Nephron progenitor cell (in vitro differentiated cells): ENCODE data around the gene RPS3A.
"Not testable (repeated sequence)": the region's sequence is repeated elsewhere in the genome, so short reads cannot be mapped to it uniquely, and the experiment has no call there.

Experiments used
- DNase-seq: peaks from one replicate; pipeline ENCODE4 v3.0.0; 2021
- H3K27ac Mint-ChIP-seq: 2 replicates; pipeline ENCODE4 v1.8.0; 2021; ENCODE audit warnings: mild to moderate bottlenecking, moderate library complexity, mixed read lengths
- H3K27me3 Mint-ChIP-seq: 2 replicates; pipeline ENCODE4 v1.8.0; 2021; ENCODE audit warnings: mild to moderate bottlenecking, low read depth, mixed read lengths; ENCODE audit not compliant: poor library complexity
- H3K36me3 Mint-ChIP-seq: 2 replicates; pipeline ENCODE4 v1.8.0; 2021; ENCODE audit warnings: low read depth, mixed read lengths
- H3K4me1 Mint-ChIP-seq: 2 replicates; pipeline ENCODE4 v1.8.0; 2021; ENCODE audit warnings: mixed read lengths
- H3K4me3 Mint-ChIP-seq: 2 replicates; pipeline ENCODE4 v1.8.0; 2021; ENCODE audit warnings: mild to moderate bottlenecking, moderate library complexity, mixed read lengths
- H3K9me3 Mint-ChIP-seq: 2 replicates; pipeline ENCODE4 v1.8.0; 2021; ENCODE audit warnings: mild to moderate bottlenecking, moderate library complexity, mixed read lengths
- CTCF ChIP-seq: fragments of 200-600 bp; sonication (generic); IDR thresholded peaks from 2 replicates; pipeline ENCODE4 v1.5.0; 2021; ENCODE audit warnings: antibody characterized with exemption

The RPS3A gene

GRCh38 chr4:151129796-151130195 lies 30.4 kb downstream of the RPS3A start:
- no peak for DNase-seq
- H3K9me3 Mint-ChIP-seq = no peaks in the 10 kb centered on the region
- no peaks in the 10 kb centered on the region for H3K27me3 Mint-ChIP-seq
- H3K36me3 Mint-ChIP-seq = peaks cover 55% of the 10 kb centered on the region
- H3K27ac Mint-ChIP-seq = no peak overlapping the region
- H3K4me1 Mint-ChIP-seq = no peaks in the 10 kb centered on the region
- TF ChIP-seq CTCF = no peak
- no peak overlapping the region for H3K4me3 Mint-ChIP-seq

GRCh38 chr4:151133311-151133710 lies 33.9 kb downstream of the RPS3A start:
- no peak overlapping the region for H3K27ac Mint-ChIP-seq
- no peak overlapping the region for H3K4me3 Mint-ChIP-seq
- DNase-seq = no peak
- no peaks in the 10 kb centered on the region for H3K4me1 Mint-ChIP-seq
- H3K9me3 Mint-ChIP-seq = no peaks in the 10 kb centered on the region
- no peaks in the 10 kb centered on the region for H3K27me3 Mint-ChIP-seq
- TF ChIP-seq CTCF = no peak
- H3K36me3 Mint-ChIP-seq = peaks cover 33% of the 10 kb centered on the region

GRCh38 chr4:151136048-151136447 lies 36.6 kb downstream of the RPS3A start:
- not testable (repeated sequence) for H3K27me3 Mint-ChIP-seq, H3K4me3 Mint-ChIP-seq, H3K27ac Mint-ChIP-seq, DNase-seq, H3K9me3 Mint-ChIP-seq
- H3K4me1 Mint-ChIP-seq = peaks cover 17% of the 10 kb centered on the region
- H3K36me3 Mint-ChIP-seq = peaks cover 33% of the 10 kb centered on the region

GRCh38 chr4:151139814-151140213 lies 40.4 kb downstream of the RPS3A start:
- Mint-ChIP-seq H3K27me3 (no peaks in the 10 kb centered on the region), H3K36me3 (peaks cover 48% of the 10 kb centered on the region), H3K4me3 (no peak overlapping the region), H3K4me1 (peaks cover 18% of the 10 kb centered on the region), H3K27ac (peak overlapping the region; percentile 78), H3K9me3 (no peaks in the 10 kb centered on the region)
- DNase-seq = no peak
- no peak for TF ChIP-seq CTCF

GRCh38 chr4:151142758-151143157 lies 43.3 kb downstream of the RPS3A start:
- DNase-seq = no peak
- peaks cover 18% of the 10 kb centered on the region for H3K4me1 Mint-ChIP-seq
- H3K27me3 Mint-ChIP-seq = no peaks in the 10 kb centered on the region
- no peak for TF ChIP-seq CTCF
- H3K9me3 Mint-ChIP-seq = no peaks in the 10 kb centered on the region
- peaks cover 64% of the 10 kb centered on the region for H3K36me3 Mint-ChIP-seq
- no peak overlapping the region for H3K27ac Mint-ChIP-seq
- H3K4me3 Mint-ChIP-seq = no peak overlapping the region

GRCh38 chr4:151143162-151143561 lies 43.7 kb downstream of the RPS3A start:
- Mint-ChIP-seq H3K9me3 (no peaks in the 10 kb centered on the region), H3K27me3 (no peaks in the 10 kb centered on the region), H3K27ac (no peak overlapping the region), H3K4me1 (peaks cover 18% of the 10 kb centered on the region), H3K4me3 (no peak overlapping the region), H3K36me3 (peaks cover 68% of the 10 kb centered on the region)
- TF ChIP-seq CTCF = no peak
- no peak for DNase-seq
